Type B pancreatic cell (in vitro differentiated cells): ENCODE measurements around the gene RGS11. TPM values are rescaled to one million over a fixed set of nuclear protein-coding genes. Genes with fewer than 3 reads are reported as not detected.

ENCODE experiments used
- DNase-seq: peaks from one replicate; pipeline ENCODE4 v3.0.0; 2021; ENCODE audit warnings: mixed read lengths; ENCODE audit not compliant: unreplicated experiment; ENCODE audit errors: extremely low spot score
- H3K27ac Mint-ChIP-seq: 2 replicates; pipeline ENCODE4 v1.8.0; 2021; ENCODE audit warnings: mild to moderate bottlenecking, mixed read lengths
- H3K27me3 Mint-ChIP-seq: 2 replicates; pipeline ENCODE4 v1.8.0; 2021; ENCODE audit warnings: mixed read lengths
- H3K36me3 Mint-ChIP-seq: 2 replicates; pipeline ENCODE4 v1.8.0; 2021; ENCODE audit warnings: mixed read lengths
- H3K4me1 Mint-ChIP-seq: one replicate; pipeline ENCODE4 v1.8.0; 2021; ENCODE audit warnings: mixed read lengths; ENCODE audit not compliant: unreplicated experiment
- H3K4me3 Mint-ChIP-seq: 2 replicates; pipeline ENCODE4 v1.8.0; 2021; ENCODE audit warnings: mild to moderate bottlenecking, mixed read lengths
- H3K9me3 Mint-ChIP-seq: 2 replicates; pipeline ENCODE4 v1.8.0; 2021; ENCODE audit warnings: mixed read lengths
- long read RNA-seq: library from polyadenylated mRNA; unstranded; transcript quantifications from one replicate; pipeline ENCODE4 v2.0.0, GENCODE V29; 2020
- total RNA-seq: library from RNA; stranded (reverse); gene quantifications from 2 replicates; pipeline ENCODE4 v1.2.1, GENCODE V29; 2021; ENCODE audit warnings: low replicate concordance
- TF ChIP-seq, protein P1 (sequence below): fragments of 200-600 bp; sonication (generic); conservative IDR thresholded peaks from 2 replicates; pipeline ENCODE4 v1.5.0; 2021; ENCODE audit warnings: antibody characterized with exemption, mild to moderate bottlenecking

Gene RGS11
- total RNA-seq = 6.6 and 8.8 TPM in 2 replicates
- long read RNA-seq, partial matches to known transcripts = 1 of 1 reads
- long read RNA-seq, other reads (novel, unspliced or antisense) = 0 of 1 reads

DNA sequence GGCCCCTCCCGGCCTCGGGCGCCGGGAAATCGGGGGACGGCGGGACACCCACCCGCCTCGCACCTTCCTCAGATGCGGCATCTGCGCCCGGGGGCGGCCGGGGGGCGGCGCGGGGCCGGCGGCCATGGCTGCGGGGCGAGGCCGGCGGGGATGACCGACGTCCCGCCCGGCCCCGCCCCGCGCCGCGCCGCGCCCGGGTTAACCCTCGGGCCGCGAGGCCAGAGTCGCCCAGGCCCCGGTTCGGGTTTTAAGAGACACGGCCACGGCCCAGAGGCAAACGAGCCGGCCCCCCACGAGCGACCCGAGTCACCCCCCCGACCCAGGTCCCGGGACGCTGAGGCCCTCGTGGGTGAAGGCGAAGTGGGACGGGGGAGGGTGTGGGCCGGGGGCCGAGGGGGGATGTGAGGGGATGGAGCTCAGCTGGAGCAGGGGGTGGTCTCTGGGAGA lies at the start of gene RGS11:
TSS of gene RGS11 (minus strand) at position 159 of the 447 bp plus-strand sequence. CDS start at position 126, 33 bp downstream.
- no peak within 1 kb of the TSS for H3K27ac Mint-ChIP-seq
- H3K4me3 Mint-ChIP-seq = peak within 1 kb of the TSS; percentile 80
- no peak for DNase-seq
- no peaks in the 10 kb centered on the region for H3K4me1 Mint-ChIP-seq
- TF ChIP-seq, protein P1, sequence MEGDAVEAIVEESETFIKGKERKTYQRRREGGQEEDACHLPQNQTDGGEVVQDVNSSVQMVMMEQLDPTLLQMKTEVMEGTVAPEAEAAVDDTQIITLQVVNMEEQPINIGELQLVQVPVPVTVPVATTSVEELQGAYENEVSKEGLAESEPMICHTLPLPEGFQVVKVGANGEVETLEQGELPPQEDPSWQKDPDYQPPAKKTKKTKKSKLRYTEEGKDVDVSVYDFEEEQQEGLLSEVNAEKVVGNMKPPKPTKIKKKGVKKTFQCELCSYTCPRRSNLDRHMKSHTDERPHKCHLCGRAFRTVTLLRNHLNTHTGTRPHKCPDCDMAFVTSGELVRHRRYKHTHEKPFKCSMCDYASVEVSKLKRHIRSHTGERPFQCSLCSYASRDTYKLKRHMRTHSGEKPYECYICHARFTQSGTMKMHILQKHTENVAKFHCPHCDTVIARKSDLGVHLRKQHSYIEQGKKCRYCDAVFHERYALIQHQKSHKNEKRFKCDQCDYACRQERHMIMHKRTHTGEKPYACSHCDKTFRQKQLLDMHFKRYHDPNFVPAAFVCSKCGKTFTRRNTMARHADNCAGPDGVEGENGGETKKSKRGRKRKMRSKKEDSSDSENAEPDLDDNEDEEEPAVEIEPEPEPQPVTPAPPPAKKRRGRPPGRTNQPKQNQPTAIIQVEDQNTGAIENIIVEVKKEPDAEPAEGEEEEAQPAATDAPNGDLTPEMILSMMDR = no peak
- H3K36me3 Mint-ChIP-seq = no peaks in the 10 kb centered on the region
- H3K9me3 Mint-ChIP-seq = no peaks in the 10 kb centered on the region
- peaks cover 40% of the 10 kb centered on the region for H3K27me3 Mint-ChIP-seq

DNA sequence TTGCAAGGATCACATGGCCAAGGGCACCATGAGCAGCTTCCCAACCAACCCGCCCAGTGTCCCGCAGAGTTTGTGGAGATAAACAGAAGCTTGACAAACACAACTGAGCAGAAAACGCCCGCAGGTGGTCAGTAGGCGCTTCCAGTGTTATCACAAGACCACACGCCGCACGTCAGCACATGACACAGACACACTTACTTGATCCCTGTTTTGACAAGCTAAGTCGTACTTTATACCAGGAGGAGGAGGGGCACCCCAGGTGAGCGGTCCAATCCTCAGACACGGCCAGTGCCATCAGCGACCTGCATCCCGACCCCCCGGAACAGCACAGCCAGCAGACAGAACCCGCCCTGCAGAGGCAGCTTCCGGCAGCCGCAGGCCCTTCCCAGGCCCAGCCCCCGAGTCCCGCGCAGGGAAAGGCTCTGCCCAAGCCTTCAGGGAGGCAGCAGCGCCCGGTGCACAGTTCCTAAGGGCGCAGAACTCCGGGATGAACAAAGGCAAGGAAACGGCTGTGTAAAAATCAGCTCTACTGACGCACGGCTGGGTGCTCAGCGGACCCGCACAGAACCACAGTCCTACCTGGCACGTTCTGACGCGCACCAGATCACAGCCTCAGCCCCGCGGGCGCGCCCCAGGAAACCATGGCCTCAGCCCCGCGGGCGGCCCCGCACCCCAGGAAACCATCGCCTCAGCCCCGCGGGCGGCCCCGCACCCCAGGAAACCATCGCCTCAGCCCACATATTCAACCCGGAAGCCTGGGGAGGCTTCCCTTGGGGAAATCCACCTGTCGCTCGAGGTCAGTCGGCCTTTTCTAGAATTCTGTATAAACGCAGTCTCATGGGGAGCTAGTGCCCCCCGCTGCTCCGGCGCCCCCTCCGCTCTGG lies 48.9 kb upstream of the RGS11 start:
- Mint-ChIP-seq H3K36me3 (peaks cover 4% of the 10 kb centered on the region), H3K27me3 (no peaks in the 10 kb centered on the region), H3K9me3 (no peaks in the 10 kb centered on the region), H3K27ac (peak overlapping the region; percentile 61), H3K4me1 (no peaks in the 10 kb centered on the region), H3K4me3 (no peak overlapping the region)
- DNase-seq = no peak
- TF ChIP-seq, protein P1 = no peak

DNA sequence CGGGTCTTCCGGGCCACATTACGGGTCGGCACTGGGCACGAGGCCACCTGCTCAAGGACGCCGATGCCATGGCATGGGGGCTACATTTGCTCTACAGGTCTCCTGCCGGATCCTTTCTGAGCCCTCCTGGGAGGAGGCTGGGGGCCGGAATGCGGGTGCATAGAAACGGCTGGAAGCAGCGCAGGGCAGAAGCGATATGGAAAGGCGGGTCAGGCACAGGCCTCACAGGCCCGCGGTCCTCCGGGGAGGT lies 48.4 kb upstream of the RGS11 start:
- DNase-seq = no peak
- TF ChIP-seq, protein P1 = no peak
- Mint-ChIP-seq H3K9me3 (no peaks in the 10 kb centered on the region), H3K27me3 (no peaks in the 10 kb centered on the region), H3K27ac (peak overlapping the region; percentile 61), H3K36me3 (peaks cover 4% of the 10 kb centered on the region), H3K4me1 (no peaks in the 10 kb centered on the region), H3K4me3 (no peak overlapping the region)

DNA sequence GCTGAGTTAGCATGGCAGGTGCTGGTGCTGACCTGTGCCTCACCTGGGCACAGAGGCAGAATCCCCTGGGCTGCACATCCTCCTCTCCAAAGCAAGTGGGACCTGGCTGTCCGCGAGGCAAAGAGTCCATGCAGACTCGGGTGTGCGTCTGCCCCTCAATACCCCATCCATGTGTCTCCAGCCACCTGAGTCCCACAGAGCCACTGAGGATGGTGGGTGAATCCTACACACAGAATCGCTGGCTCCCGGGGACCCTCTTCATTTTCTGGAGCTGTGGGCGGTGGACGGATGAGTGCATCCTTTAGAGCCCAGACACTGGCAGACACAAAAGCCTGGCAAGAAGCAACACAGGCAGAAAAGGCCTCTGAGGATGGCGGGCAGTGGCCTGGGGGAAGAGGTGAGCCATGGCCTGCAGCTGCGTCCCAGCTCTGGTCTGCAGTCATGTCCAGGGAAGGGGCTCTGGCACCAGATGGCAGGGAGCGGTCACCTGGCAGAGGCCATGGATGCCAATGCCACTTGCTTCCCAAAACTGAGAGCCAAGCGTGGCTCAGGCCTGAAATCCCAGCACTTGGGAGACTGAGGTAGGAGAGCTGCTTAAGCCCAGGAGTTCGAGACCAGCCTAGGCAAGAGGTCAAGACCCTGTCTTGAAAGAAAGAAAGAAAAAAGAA lies 46.9 kb upstream of the RGS11 start:
- Mint-ChIP-seq H3K27ac (no peak overlapping the region), H3K27me3 (no peaks in the 10 kb centered on the region), H3K4me1 (peaks cover 1% of the 10 kb centered on the region), H3K4me3 (no peak overlapping the region), H3K36me3 (peaks cover 4% of the 10 kb centered on the region), H3K9me3 (no peaks in the 10 kb centered on the region)
- TF ChIP-seq, protein P1 = no peak
- no peak for DNase-seq

DNA sequence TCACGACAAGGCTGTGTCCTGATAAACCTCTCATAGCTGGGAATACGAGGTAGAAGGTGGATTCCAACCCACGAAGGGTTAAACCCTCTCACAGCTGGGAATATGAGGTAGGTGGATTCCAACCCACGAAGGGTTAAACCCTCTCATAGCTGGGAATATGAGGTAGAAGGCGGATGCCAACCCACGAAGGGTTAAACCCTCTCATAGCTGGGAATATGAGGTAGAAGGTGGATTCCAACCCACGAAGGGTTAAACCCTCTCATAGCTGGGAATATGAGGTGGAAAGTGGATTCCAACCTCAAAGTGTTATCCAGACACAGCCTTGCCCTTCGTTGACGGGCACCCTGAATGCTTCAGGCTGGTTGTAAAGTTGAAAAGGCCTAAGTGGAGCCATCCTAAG lies 45.8 kb upstream of the RGS11 start:
- H3K27me3 Mint-ChIP-seq = no peaks in the 10 kb centered on the region
- H3K9me3 Mint-ChIP-seq = no peaks in the 10 kb centered on the region
- TF ChIP-seq, protein P1 = no peak
- no peak for DNase-seq
- H3K36me3 Mint-ChIP-seq = peaks cover 4% of the 10 kb centered on the region
- H3K4me3 Mint-ChIP-seq = no peak overlapping the region
- H3K27ac Mint-ChIP-seq = no peak overlapping the region
- peaks cover 4% of the 10 kb centered on the region for H3K4me1 Mint-ChIP-seq
